CMK (cell line): ENCODE measurements around the gene COA8.

ENCODE experiments used
- DNase-seq: peaks from one replicate; pipeline ENCODE4 v3.0.0-alpha.2; 2010; ENCODE audit warnings: low read depth

COA8 gene

GRCh38 chr14:103624860-103625259, 62.1 kb downstream of the COA8 start:
- DNase-seq: no peak

GRCh38 chr14:103625356-103626095, 62.8 kb downstream of the COA8 start:
- DNase-seq: no peak

GRCh38 chr14:103626146-103626850, 63.5 kb downstream of the COA8 start:
- no peak for DNase-seq

- no peak for DNase-seq
Measured at GRCh38 chr14:103627073-103628025, 64.6 kb downstream of the COA8 start.

GRCh38 chr14:103628221-103628683, 65.5 kb downstream of the COA8 start:
- no peak for DNase-seq

GRCh38 chr14:103628684-103629502, 66.1 kb downstream of the COA8 start, which contains the start of gene KLC1:
Gene KLC1, plus strand, starts transcription at chr14:103629211. Its CDS starts 25,354 bp downstream, at chr14:103654565.
- peak; percentile 57 for DNase-seq

GRCh38 chr14:103629503-103630121, 66.9 kb downstream of the COA8 start:
- no peak for DNase-seq

- no peak for DNase-seq
Measured at GRCh38 chr14:103630364-103631108, 67.8 kb downstream of the COA8 start.

- no peak for DNase-seq
Measured at GRCh38 chr14:103633391-103633790, 70.6 kb downstream of the COA8 start.

GRCh38 chr14:103634156-103634555, 71.4 kb downstream of the COA8 start:
- no peak for DNase-seq

GRCh38 chr14:103638594-103638993, 75.8 kb downstream of the COA8 start:
- no peak for DNase-seq
